ENCODE measurements around the gene LRFN4. TPM values are rescaled to one million over a fixed set of nuclear protein-coding genes. Genes with fewer than 3 reads are reported as not detected.

The LRFN4 gene
- total RNA-seq, 3 donors from 2014 or later, result 20.3 to 29.1 (median 27.8) TPM

DNA sequence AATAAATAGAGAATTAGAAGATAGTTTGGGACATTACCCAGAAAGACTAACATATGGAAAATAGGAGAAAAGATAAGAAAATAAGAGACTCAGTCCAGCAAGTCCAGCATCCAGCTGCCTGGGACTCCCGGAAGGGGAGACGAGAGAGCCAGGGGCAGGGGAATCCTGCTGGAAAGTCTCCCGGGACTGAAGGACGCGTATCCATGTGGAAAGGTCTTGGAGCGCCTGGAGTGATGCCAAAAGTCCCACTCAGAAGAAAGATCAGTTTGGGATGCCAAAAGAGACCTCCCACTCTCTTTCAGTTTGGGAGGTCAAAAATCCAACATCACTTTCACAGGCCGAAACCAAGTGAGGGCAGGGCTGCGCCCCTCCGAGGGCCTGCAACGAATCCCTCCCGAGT, 30.7 kb downstream of the LRFN4 start:
- H3K4me3 ChIP-seq, result no peak overlapping the region
- TF ChIP-seq, protein P1, sequence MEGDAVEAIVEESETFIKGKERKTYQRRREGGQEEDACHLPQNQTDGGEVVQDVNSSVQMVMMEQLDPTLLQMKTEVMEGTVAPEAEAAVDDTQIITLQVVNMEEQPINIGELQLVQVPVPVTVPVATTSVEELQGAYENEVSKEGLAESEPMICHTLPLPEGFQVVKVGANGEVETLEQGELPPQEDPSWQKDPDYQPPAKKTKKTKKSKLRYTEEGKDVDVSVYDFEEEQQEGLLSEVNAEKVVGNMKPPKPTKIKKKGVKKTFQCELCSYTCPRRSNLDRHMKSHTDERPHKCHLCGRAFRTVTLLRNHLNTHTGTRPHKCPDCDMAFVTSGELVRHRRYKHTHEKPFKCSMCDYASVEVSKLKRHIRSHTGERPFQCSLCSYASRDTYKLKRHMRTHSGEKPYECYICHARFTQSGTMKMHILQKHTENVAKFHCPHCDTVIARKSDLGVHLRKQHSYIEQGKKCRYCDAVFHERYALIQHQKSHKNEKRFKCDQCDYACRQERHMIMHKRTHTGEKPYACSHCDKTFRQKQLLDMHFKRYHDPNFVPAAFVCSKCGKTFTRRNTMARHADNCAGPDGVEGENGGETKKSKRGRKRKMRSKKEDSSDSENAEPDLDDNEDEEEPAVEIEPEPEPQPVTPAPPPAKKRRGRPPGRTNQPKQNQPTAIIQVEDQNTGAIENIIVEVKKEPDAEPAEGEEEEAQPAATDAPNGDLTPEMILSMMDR (IDR thresholded peaks at IDR 0.05), result no peak
- peaks cover 4% of the 10 kb centered on the region for H3K4me1 ChIP-seq (ENCODE audit: low read depth)
- intact Hi-C loops (cut with DNase I, micrococcal nuclease), result no loop called here
- DNase-seq, result peak in 1 of 3 donors; percentile 12
- no peak for ATAC-seq
- no peaks in the 10 kb centered on the region for H3K9me3 ChIP-seq
- no peaks in the 10 kb centered on the region for H3K36me3 ChIP-seq (ENCODE audit: low read depth)

DNA sequence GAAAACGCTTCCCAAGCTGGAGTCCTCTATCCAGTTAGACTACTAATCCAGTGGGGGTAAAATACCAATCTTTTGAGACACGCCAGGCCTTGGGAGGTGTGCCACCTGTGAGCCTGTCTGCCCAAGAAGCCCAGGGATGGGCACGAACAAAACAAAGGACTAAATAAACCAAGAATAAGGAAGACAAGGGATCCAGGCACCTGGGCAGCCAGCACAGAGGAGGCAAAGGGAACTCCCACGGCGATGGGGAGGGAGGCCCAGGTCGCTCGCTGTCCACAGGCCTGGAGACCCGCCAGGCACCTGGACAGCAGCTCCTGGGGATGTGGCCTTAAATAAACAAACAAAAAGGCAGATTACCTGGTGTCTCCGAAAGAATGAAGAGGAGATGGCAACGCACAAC, 31.4 kb downstream of the LRFN4 start:
- H3K9me3 ChIP-seq, result no peaks in the 10 kb centered on the region
- DNase-seq (peak in 1 of 3 donors; percentile 17), ATAC-seq (no peak)
- no peaks in the 10 kb centered on the region for H3K4me1 ChIP-seq (ENCODE audit: low read depth)
- TF ChIP-seq, protein P1 (IDR thresholded peaks at IDR 0.05), result no peak
- no peak overlapping the region for H3K4me3 ChIP-seq
- H3K36me3 ChIP-seq (ENCODE audit: low read depth), result no peaks in the 10 kb centered on the region
- intact Hi-C loops (cut with DNase I, micrococcal nuclease), result no loop called here

GRCh38 chr11:66889960-66890359, 33.1 kb downstream of the LRFN4 start:
- Histone ChIP-seq H3K4me3 (no peak overlapping the region), H3K36me3 (ENCODE audit: low read depth) (no peaks in the 10 kb centered on the region), H3K9me3 (no peaks in the 10 kb centered on the region), H3K4me1 (ENCODE audit: low read depth) (no peaks in the 10 kb centered on the region)
- ATAC-seq (no peak), DNase-seq (no peak)
- intact Hi-C loops (cut with DNase I, micrococcal nuclease), result no loop called here
- TF ChIP-seq, protein P1 (IDR thresholded peaks at IDR 0.05), result no peak

DNA sequence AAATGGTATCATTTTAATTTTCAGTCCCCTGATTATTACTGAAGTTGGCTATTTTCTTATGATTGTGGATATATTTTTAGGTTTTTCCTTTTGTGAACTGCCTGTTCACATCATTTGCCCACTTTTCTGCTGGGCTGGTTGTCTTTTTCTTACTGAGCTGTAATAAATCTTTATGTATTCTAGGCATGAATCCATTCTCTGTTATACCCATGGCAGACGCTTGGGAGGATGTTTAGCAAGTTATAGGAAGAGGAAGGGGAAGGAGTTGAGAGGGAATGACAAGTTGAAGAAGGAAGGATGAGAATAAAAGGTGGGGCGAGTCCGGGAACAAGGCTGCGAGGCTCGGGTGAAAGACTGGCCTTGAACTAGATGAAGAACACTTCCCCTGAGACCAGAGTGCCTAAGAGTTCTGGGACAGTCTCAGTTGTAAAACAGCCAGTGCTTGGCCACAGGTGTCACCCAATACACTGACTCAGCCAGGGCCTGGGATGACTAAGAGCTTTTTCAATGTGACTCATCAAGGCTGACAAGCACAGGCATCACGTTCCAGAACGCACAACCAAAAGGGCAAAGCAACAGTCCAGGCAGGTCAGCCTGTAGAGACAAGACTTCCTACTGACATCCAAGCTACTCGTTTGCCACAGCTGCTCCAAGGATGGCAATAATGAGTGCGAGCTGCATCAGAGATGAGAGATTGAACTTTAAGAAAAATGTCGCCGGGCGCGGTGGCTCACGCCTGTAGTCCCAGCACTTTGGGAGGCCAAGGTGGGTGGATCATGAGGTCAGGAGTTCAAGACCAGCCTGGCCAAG, 35.2 kb downstream of the LRFN4 start:
- TF ChIP-seq, protein P1 (IDR thresholded peaks at IDR 0.05), result no peak
- DNase-seq, result peak in 2 of 3 donors; percentile 32 to 33
- peak; percentile 98 for ATAC-seq
- Histone ChIP-seq H3K9me3 (no peaks in the 10 kb centered on the region), H3K36me3 (ENCODE audit: low read depth) (no peaks in the 10 kb centered on the region), H3K4me1 (ENCODE audit: low read depth) (no peaks in the 10 kb centered on the region), H3K4me3 (no peak overlapping the region)
- intact Hi-C loops (cut with DNase I, micrococcal nuclease), result no loop called here

DNA sequence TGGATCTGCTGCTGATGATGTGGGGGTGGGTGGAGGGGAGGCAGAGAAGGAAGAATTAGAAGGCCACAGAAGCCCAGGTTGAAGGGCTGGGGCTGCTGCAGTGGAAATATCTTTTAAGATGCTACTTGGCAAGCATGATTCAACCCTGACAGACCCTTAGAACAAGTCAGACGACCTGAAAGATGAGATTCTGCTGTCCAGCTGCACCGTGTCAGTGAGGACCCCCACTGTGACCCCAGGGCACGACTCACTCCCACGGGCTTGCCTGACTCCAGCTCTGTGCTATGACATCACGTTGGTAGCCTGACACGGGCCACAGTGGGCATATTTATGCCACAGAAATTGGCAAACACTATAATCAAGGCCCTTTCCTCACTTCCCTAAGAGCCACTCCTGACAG, 36.0 kb downstream of the LRFN4 start:
- no peak overlapping the region for H3K4me3 ChIP-seq
- H3K4me1 ChIP-seq (ENCODE audit: low read depth), result no peaks in the 10 kb centered on the region
- no peaks in the 10 kb centered on the region for H3K36me3 ChIP-seq (ENCODE audit: low read depth)
- intact Hi-C loops (cut with DNase I, micrococcal nuclease), result no loop called here
- no peak for ATAC-seq
- TF ChIP-seq, protein P1 (IDR thresholded peaks at IDR 0.05), result no peak
- H3K9me3 ChIP-seq, result no peaks in the 10 kb centered on the region
- peak in 1 of 3 donors; percentile 17 for DNase-seq
